AG04449 (cell line): ENCODE data around the gene RTP5.

Experiments
- CTCF ChIA-PET: fragments of 350-600 bp; formaldehyde crosslinking; extraction: SDS; loops from one replicate; lab custom pipeline; 2021; ENCODE audit warnings: antibody characterized with exemption; lab: Yijun Ruan, JAX
- POLR2A ChIA-PET: fragments of 400-600, 350-600 bp; formaldehyde crosslinking; extraction: SDS; loops from one replicate; lab custom pipeline; 2020; ENCODE audit warnings: antibody characterized with exemption, inconsistent platforms; lab: Yijun Ruan, JAX
- DNase-seq: peaks from one replicate; pipeline ENCODE4 v3.0.0-alpha.2; 2010; ENCODE audit warnings: low read depth, low spot score
- H3K4me3 ChIP-seq: 2 replicates; pipeline ENCODE4 v1.5.1; 2011; ENCODE audit warnings: low read depth, mild to moderate bottlenecking, control low read depth, low read length
- TF ChIP-seq, protein P1 (sequence below): IDR thresholded peaks from one replicate; pipeline ENCODE4 v1.5.1; 2011; ENCODE audit warnings: mild to moderate bottlenecking, moderate library complexity, low read length, control low read depth, inconsistent platforms; ENCODE audit not compliant: insufficient read depth; ENCODE audit errors: missing control alignments

The RTP5 gene

DNA sequence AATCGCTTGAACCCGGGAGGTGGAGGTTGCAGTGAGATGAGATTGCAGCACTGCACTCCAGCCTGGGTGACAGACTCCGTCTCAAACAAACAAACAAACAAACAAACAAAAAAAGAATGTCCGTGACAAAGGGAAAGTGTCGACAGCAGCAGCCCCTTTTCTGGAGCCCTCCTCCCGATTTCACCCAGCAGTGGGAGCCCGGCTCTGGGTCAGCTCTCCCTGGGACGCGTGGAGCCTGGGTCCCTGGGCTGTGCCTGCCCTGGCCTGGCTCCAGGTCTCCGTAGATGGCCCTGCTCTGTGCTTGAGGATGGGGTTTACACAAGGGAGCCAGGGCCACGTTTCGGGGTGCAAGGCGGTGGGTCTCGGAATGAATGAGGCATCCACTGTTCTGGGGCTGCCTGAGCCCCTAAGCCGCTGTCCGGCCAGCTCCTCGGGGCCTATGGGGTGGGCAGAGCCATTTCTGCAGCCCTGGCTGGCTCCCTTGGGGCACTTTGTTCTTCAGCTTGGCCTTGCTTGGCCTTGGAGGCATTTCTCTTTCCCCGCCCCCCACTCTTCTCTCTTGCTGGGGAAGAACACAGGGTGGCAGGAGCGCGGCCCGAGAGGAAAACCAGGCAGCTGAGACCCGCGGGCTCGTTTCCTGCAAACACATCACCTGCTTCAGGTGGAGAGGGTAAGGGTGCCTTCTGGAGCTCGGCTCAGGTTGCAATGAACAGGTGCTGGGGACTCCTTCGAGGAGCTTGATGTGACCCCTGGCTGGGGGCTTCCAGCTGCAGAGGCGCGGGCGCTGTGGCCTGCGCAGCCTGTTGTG lies 29.1 kb downstream of the RTP5 start:
- CTCF ChIA-PET = interaction anchor here (1.1 kb wide), 1 partner anchor 20 kb away, joined by 3 read pairs; no protein-coding TSS in a partner anchor
- TF ChIP-seq, protein P1, sequence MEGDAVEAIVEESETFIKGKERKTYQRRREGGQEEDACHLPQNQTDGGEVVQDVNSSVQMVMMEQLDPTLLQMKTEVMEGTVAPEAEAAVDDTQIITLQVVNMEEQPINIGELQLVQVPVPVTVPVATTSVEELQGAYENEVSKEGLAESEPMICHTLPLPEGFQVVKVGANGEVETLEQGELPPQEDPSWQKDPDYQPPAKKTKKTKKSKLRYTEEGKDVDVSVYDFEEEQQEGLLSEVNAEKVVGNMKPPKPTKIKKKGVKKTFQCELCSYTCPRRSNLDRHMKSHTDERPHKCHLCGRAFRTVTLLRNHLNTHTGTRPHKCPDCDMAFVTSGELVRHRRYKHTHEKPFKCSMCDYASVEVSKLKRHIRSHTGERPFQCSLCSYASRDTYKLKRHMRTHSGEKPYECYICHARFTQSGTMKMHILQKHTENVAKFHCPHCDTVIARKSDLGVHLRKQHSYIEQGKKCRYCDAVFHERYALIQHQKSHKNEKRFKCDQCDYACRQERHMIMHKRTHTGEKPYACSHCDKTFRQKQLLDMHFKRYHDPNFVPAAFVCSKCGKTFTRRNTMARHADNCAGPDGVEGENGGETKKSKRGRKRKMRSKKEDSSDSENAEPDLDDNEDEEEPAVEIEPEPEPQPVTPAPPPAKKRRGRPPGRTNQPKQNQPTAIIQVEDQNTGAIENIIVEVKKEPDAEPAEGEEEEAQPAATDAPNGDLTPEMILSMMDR = no peak
- no peak for DNase-seq
- no peak overlapping the region for H3K4me3 ChIP-seq
- POLR2A ChIA-PET = no interaction called here

DNA sequence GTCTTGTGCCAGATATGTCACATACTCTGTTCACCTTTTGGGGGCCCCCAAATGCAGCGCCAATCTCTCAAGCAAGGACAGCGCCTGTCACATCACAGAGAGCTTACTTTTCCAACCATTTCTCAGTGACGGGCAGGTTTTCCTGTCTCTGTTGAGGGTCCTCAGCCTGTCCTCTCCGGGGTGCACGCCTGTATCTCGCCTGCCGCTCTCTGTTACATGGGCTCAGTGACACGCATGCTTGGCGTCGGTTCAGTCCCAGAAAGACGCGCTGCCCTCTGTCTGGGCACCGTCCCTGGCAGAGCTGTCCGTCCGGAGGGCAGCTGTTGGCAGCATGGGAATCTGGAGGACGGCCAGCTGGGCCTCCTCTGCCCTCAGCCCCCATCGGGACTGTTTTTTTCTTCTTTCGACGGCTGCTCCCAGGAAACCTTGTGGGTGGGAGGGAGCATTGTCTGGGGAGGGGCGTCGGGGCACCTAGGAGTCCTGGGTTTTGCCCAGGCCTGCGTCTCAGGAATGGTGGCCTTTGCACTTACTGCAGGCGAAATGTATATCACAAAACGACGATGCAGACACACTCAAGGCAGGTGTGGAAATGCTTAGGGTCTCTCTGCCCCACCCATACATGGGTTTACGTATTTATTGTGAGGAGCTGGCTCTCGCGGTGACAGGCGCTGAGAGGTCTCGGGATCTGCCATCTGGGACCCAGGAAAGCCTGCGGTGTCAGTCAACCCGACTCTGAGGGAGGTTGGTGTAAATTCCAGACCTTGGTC lies 30.9 kb downstream of the RTP5 start:
- CTCF ChIA-PET = no interaction called here
- DNase-seq = no peak
- TF ChIP-seq, protein P1 = no peak
- no peak overlapping the region for H3K4me3 ChIP-seq
- POLR2A ChIA-PET = no interaction called here

DNA sequence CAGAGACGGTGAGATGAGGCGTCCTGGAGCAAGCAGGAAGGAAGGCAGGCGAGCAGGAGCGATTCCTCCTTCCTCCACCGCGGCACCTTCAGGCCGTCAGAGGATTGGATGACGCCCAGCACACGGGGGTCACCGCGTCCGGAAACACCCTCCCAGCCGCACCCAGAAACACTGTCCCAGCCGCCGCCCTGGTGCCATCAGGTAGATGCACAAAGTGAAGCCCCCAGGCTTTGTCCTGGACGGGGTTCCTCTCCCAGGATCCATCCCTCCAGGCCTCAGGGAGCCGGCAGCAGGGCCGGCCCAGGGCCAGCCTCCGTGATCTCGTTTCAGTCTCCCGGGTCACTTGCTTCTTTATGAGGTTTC lies 31.5 kb downstream of the RTP5 start:
- ChIA-PET POLR2A (no interaction called here), CTCF (no interaction called here)
- H3K4me3 ChIP-seq = no peak overlapping the region
- no peak for DNase-seq
- TF ChIP-seq, protein P1 = no peak

DNA sequence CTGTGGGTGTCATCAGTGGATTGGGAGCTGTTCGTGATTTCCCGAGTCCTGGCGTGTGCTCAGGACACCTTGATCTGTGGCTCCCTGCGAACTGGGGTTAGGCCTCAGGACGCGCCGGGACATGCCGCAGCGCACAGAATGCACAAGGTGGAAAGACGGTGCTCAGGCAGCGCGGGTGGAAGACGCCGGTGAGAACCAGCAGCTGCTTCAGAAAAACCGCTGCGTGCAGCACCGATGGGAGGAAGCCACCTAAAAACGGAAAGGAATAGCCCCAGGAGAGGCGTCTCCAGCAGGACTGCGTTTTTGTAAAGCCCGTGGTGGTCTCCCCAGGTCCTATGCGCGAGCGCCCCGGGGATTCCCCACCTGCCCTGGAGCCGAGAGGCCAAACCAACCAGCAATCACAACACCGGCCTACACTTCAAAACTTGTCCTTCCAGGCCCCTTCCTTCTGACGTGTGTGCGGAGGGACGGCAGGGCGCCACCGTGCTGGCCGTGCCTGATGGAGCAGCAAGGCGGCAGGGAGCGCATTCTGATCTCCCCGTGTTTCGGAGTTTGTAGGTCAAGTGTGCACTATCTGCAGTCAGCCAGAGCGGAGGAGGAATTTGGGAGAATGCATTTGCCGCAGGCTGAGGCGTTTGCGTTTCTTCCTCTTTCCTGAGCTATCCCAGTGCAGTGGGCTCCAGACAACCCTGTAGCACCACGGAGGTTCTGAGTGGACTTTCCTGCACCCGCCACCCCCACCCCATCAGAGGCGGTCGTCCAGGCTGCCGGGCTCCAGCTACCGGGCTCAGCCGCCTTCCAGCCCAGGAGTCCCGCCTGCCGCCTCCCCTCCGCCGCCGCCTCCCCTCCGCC lies 32.2 kb downstream of the RTP5 start:
- ChIA-PET CTCF (no interaction called here), POLR2A (no interaction called here)
- TF ChIP-seq, protein P1 = no peak
- no peak for DNase-seq
- H3K4me3 ChIP-seq = no peak overlapping the region; the same call in 1 of the 2 replicates

DNA sequence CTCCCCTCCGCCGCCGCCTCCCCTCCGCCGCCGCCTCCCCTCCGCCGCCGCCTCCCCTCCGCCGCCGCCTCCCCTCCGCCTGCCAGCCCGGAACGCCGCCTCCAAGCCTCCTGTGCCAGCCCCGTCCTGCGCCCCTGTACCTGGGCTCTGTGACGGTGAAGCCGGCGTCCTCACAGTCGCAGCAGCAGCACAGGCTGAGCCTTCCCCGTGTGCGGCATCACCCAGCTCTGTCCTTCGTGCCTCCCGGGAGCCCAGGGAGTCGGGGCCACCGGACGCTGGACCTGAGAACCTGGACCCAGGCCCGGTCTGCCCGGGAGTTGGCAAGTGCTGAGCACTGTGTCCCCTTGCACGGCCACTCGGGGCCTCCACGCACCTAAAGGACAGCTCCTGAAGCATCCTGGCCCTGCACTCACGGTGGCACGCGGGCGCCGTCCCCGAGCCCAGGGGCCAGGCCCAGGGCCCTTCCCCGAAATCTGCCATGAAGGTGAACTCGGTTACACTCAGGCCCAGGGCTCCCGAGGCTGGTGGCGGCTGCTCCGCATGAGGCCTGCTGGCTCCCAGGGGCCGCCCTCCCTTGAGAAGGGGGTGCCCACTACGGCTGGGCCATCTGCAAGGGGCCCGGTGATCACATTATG lies 32.9 kb downstream of the RTP5 start:
- TF ChIP-seq, protein P1 = no peak
- CTCF ChIA-PET = interaction anchor here (1.2 kb wide), 1 partner anchor 24 kb away, joined by 3 read pairs; no protein-coding TSS in a partner anchor
- H3K4me3 ChIP-seq = no peak overlapping the region
- no peak for DNase-seq
- POLR2A ChIA-PET = no interaction called here
